H1 (cell line): ENCODE results near the gene DLX2. TPM values are rescaled to one million over a fixed set of nuclear protein-coding genes. Genes with fewer than 3 reads are reported as not detected.

Source experiments
- CTCF ChIA-PET: fragments of 300-600 bp; sonication (Branson Sonifier 250); formaldehyde crosslinking; loops from one replicate; lab custom pipeline; 2021; ENCODE audit not compliant: partially characterized antibody; lab: Charles Lee
- POLR2A ChIA-PET: fragments of 300-600 bp; sonication (Branson Sonifier 250); formaldehyde crosslinking; loops from one replicate; lab custom pipeline; 2021; ENCODE audit warnings: inconsistent platforms; ENCODE audit not compliant: partially characterized antibody; lab: Charles Lee
- DNase-seq, 2 experiments: peaks; one replicate each; pipeline versions ENCODE4 v3.0.0 to v3.0.0-alpha.2; 2010 to 2022; ENCODE audit warnings: low spot score in 2 of 2, low read depth in 1 of 2, mixed read lengths in 1 of 2
- FAIRE-seq: peaks from 2 replicates; lab custom pipeline; 2011; peaks lifted over from hg19 to GRCh38; lab: Jason Lieb, UNC
- H2AFZ ChIP-seq: 2 replicates; pipeline ENCODE4 v1.8.1; 2012; ENCODE audit warnings: low read length, inconsistent platforms
- H2AK5ac ChIP-seq: 2 replicates; pipeline ENCODE4 v1.6.1; 2013; ENCODE audit warnings: low read depth, low read length
- H2BK120ac ChIP-seq: replicated peaks from 2 replicates; pipeline ENCODE3; 2013; ENCODE audit warnings: low read depth, low read length, inconsistent platforms
- H2BK12ac ChIP-seq: 2 replicates; pipeline ENCODE4 v1.6.1; 2013; ENCODE audit warnings: low read depth, low read length
- H2BK15ac ChIP-seq: 2 replicates; pipeline ENCODE4 v1.6.1; 2013; ENCODE audit warnings: low read length
- H2BK20ac ChIP-seq: 2 replicates; pipeline ENCODE4 v1.6.1; 2013; ENCODE audit warnings: low read length
- H2BK5ac ChIP-seq: 2 replicates; pipeline ENCODE4 v1.6.1; 2013; ENCODE audit warnings: low read depth, low read length
- H3K14ac ChIP-seq: 2 replicates; pipeline ENCODE4 v1.6.1; 2013; ENCODE audit warnings: inconsistent platforms; ENCODE audit not compliant: insufficient read length
- H3K18ac ChIP-seq: 2 replicates; pipeline ENCODE4 v1.6.1; 2013; ENCODE audit warnings: low read length; ENCODE audit errors: extremely low read depth
- H3K23ac ChIP-seq: 2 replicates; pipeline ENCODE4 v1.6.1; 2013; ENCODE audit warnings: inconsistent platforms; ENCODE audit not compliant: insufficient read length
- H3K23me2 ChIP-seq: 2 replicates; pipeline ENCODE4 v1.6.1; 2013; ENCODE audit warnings: low read depth, low read length
- H3K27ac ChIP-seq: 2 replicates; pipeline ENCODE4 v1.6.1; 2011; ENCODE audit warnings: low read depth, low read length, inconsistent platforms
- H3K27me3 ChIP-seq, 4 experiments: replicated peaks in 1 of 4; 1 replicate in 1 of 4; 2 replicates in 3 of 4; pipeline versions ENCODE4 v1.6.1 to v1.8.1; 2011 to 2013; ENCODE audit warnings: low read length in 3 of 4, mild to moderate bottlenecking in 3 of 4, inconsistent platforms in 2 of 4, mixed read lengths in 2 of 4, moderate library complexity in 1 of 4; ENCODE audit not compliant: control insufficient read depth in 3 of 4, insufficient read depth in 3 of 4; ENCODE audit errors: extremely low read depth in 1 of 4
- H3K36me3 ChIP-seq, 4 experiments: 2 replicates each; pipeline versions ENCODE4 v1.6.1 to v1.8.1; 2011 to 2013; ENCODE audit warnings: mild to moderate bottlenecking in 4 of 4, low read length in 3 of 4, moderate library complexity in 2 of 4, control low read depth in 1 of 4, inconsistent platforms in 1 of 4; ENCODE audit not compliant: insufficient read depth in 4 of 4, control insufficient read depth in 2 of 4
- H3K4ac ChIP-seq: replicated peaks from 2 replicates; pipeline ENCODE3; 2013; ENCODE audit warnings: low read length, low read depth, mixed read lengths, inconsistent platforms; ENCODE audit not compliant: insufficient read length
- H3K4me1 ChIP-seq, 4 experiments: replicated peaks in 1 of 4; 1 replicate in 1 of 4; 2 replicates in 3 of 4; pipeline versions ENCODE4 v1.6.1 to v1.8.1; 2011 to 2013; ENCODE audit warnings: low read length in 3 of 4, inconsistent platforms in 2 of 4, mixed read lengths in 1 of 4; ENCODE audit not compliant: insufficient read depth in 4 of 4, control insufficient read depth in 3 of 4
- H3K4me2 ChIP-seq, 2 experiments: 2 replicates each; pipeline versions ENCODE4 v1.6.1 to v1.8.1; 2011 to 2013; ENCODE audit warnings: low read depth in 2 of 2, low read length in 2 of 2, control low read depth in 1 of 2, inconsistent platforms in 1 of 2, mild to moderate bottlenecking in 1 of 2; ENCODE audit not compliant: insufficient read depth in 1 of 2
- H3K4me3 ChIP-seq, 4 experiments: fragments of 200-600, 300-600 bp in 1 of 4; sonication (generic), shearing (Covaris generic), sonication (Bioruptor Twin) in 1 of 4; 2 replicates each; pipeline versions ENCODE4 v1.5.1 to v1.8.1; 2011 to 2016; ENCODE audit warnings: low read length in 4 of 4, low read depth in 3 of 4, control low read depth in 2 of 4, inconsistent platforms in 2 of 4, mild to moderate bottlenecking in 2 of 4, mixed read lengths in 1 of 4, moderate library complexity in 1 of 4; ENCODE audit not compliant: insufficient read depth in 2 of 4; ENCODE audit errors: extremely low read depth in 1 of 4
- H3K56ac ChIP-seq: replicated peaks from 2 replicates; pipeline ENCODE3; 2013; ENCODE audit warnings: low read depth, mild to moderate bottlenecking, mixed read lengths, low read length, inconsistent platforms; ENCODE audit not compliant: insufficient read length
- H3K79me1 ChIP-seq: 2 replicates; pipeline ENCODE4 v1.6.1; 2013; ENCODE audit warnings: low read depth, low read length, control low read depth
- H3K79me2 ChIP-seq, 2 experiments: 2 replicates each; pipeline versions ENCODE4 v1.6.1 to v1.8.1; 2012 to 2013; ENCODE audit warnings: low read length in 2 of 2, mild to moderate bottlenecking in 2 of 2, inconsistent platforms in 1 of 2; ENCODE audit not compliant: insufficient read depth in 2 of 2, control insufficient read depth in 1 of 2
- H3K9ac ChIP-seq, 4 experiments: replicated peaks in 1 of 4; 1 replicate in 1 of 4; 2 replicates in 3 of 4; pipeline versions ENCODE4 v1.6.1 to v1.8.1; 2011 to 2013; ENCODE audit warnings: low read depth in 3 of 4, low read length in 3 of 4, control low read depth in 2 of 4, mild to moderate bottlenecking in 2 of 4, moderate library complexity in 2 of 4, inconsistent platforms in 1 of 4; ENCODE audit errors: extremely low read depth in 1 of 4
- H3K9me3 ChIP-seq, 2 experiments: 2 replicates each; pipeline versions ENCODE4 v1.6.1 to v1.8.1; 2012 to 2013; ENCODE audit warnings: mild to moderate bottlenecking in 2 of 2, moderate library complexity in 2 of 2, control low read depth in 1 of 2, inconsistent platforms in 1 of 2, low read depth in 1 of 2, low read length in 1 of 2, mixed read lengths in 1 of 2; ENCODE audit not compliant: insufficient read depth in 2 of 2
- H4K20me1 ChIP-seq, 2 experiments: replicated peaks in 1 of 2; 2 replicates each; pipeline versions ENCODE3 to v1.8.1; 2011 to 2013; ENCODE audit warnings: inconsistent platforms in 2 of 2, low read length in 2 of 2, mild to moderate bottlenecking in 1 of 2; ENCODE audit not compliant: insufficient read depth in 2 of 2, control insufficient read depth in 1 of 2
- H4K5ac ChIP-seq: 2 replicates; pipeline ENCODE4 v1.6.1; 2013; ENCODE audit warnings: low read length, low read depth, mixed read lengths, inconsistent platforms; ENCODE audit not compliant: insufficient read length
- H4K8ac ChIP-seq: 2 replicates; pipeline ENCODE4 v1.8.0; 2013; ENCODE audit warnings: mild to moderate bottlenecking, moderate library complexity, low read length, inconsistent platforms; ENCODE audit not compliant: insufficient read depth; ENCODE audit errors: extremely low read depth
- H4K91ac ChIP-seq: replicated peaks from 2 replicates; pipeline ENCODE3; 2013; ENCODE audit warnings: low read length, mixed read lengths, inconsistent platforms; ENCODE audit not compliant: insufficient read length
- MAX ChIP-seq: IDR thresholded peaks from 2 replicates; pipeline ENCODE4 v1.6.1; 2012; ENCODE audit warnings: inconsistent platforms
- RBBP5 ChIP-seq: IDR thresholded peaks from 2 replicates; pipeline ENCODE4 v1.7.1; 2012; ENCODE audit warnings: low read depth, mild to moderate bottlenecking, inconsistent platforms, low read length, moderate library complexity, borderline replicate concordance
- SIRT6 ChIP-seq: IDR thresholded peaks from one replicate; pipeline ENCODE4 v1.7.1; 2012; ENCODE audit warnings: low read length, inconsistent platforms
- WGBS, 2 experiments: shearing (Covaris generic) in 1 of 2; methylation state at CpG; one replicate each; pipeline versions ENCODE4 v1.1.6 to v1.1.7; 2013 to 2015; ENCODE audit warnings: low lambda C conversion rate in 2 of 2, mixed read lengths in 2 of 2, inconsistent platforms in 1 of 2, low coverage in 1 of 2, missing lambda C conversion rate in 1 of 2; ENCODE audit not compliant: insufficient replicate concordance in 2 of 2, insufficient coverage in 1 of 2, insufficient read length in 1 of 2; ENCODE audit errors: extremely low coverage in 1 of 2, missing lambda C conversion rate in 1 of 2; 5-methylcytosine and 5-hydroxymethylcytosine counted together
- polyA plus RNA-seq, 7 experiments: library from polyadenylated mRNA; depleted of rRNA in 3 of 7; stranded (reverse) in 5 of 7; unstranded in 2 of 7; fragments of >200 nt in 5 of 7; fragments of 200-250 nt in 2 of 7; gene quantifications; 1 replicate in 5 of 7; 2 replicates in 1 of 7; 4 replicates in 1 of 7; pipeline versions ENCODE4 v1.2.1 to v1.2.3, GENCODE V29; 2011 to 2013; ENCODE audit warnings: missing spikeins in 2 of 7, mixed read lengths in 2 of 7
- total RNA-seq: library from RNA; stranded (reverse); fragmentation: NEBNext Ultra II Directional; extraction: Animal tissue kit (Norgen Biotek cat#: 25700); gene quantifications from 2 replicates; pipeline ENCODE4 v1.2.1, GENCODE V29; 2021

Gene DLX2
- total and polyA plus RNA-seq, 2 of the 8 experiments (the other 6 are each of a cell fraction or from before 2014, with no cell fraction given) = 0.45 TPM; not detected in 1

DNA sequence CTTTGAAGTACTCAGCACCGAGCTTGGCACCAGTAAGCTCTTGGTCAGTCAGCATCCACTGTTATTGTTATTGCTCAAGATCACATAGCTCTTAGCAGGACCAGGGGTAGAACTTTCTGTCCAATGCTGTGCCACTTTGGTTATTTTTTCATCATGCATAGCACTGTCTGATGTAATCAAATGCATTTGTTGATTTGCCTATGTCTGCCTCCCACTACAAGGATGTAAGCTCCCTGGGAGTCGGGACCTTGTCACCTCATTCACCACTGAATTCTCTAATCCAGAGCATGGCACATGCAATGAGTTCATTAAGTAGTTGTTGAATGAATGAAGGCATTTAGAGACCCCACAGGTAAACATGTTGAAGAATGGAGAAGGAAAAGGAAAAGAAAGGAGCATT, 46.4 kb downstream of the DLX2 start:
- WGBS, 2 experiments = 88% methylated on average over 2 of the region's 2 CpGs; no CpG with 5 or more reads in 1 of the 2 experiments
- Histone ChIP-seq H3K9ac (0 out of 7 replicates have a peak overlapping the region, but pooled peaks of 1 of the 4 experiments have one; percentile 31), H4K8ac (no peak overlapping the region), H3K27ac (no peak overlapping the region), H3K79me1 (no peaks in the 10 kb centered on the region), H3K18ac (no peak overlapping the region), H2AK5ac (no peak overlapping the region), H2BK5ac (no peak overlapping the region), H2AFZ (no peak overlapping the region), H3K4ac (no peak overlapping the region), H4K5ac (no peak overlapping the region), H3K4me2 (no peak overlapping the region), H3K23me2 (no peaks in the 10 kb centered on the region), H2BK120ac (no peak overlapping the region), H2BK20ac (no peak overlapping the region), H3K9me3 (no peaks in the 10 kb centered on the region), H3K36me3 (no peaks in the 10 kb centered on the region), H3K23ac (no peak overlapping the region), H2BK12ac (no peak overlapping the region), H4K91ac (no peak overlapping the region), H3K56ac (no peak overlapping the region), H3K4me3 (no peak overlapping the region), H3K14ac (no peak overlapping the region), H3K27me3 (no peaks in the 10 kb centered on the region), H2BK15ac (no peak overlapping the region), H3K4me1 (no peaks in the 10 kb centered on the region), H4K20me1 (no peaks in the 10 kb centered on the region), H3K79me2 (no peaks in the 10 kb centered on the region)
- FAIRE-seq = no peak
- POLR2A ChIA-PET = interaction anchor here (1.0 kb wide), 1 partner anchor 56 kb away, joined by 4 read pairs; no protein-coding TSS in a partner anchor
- DNase-seq = no peak
- CTCF ChIA-PET = interaction anchor here (1.1 to 1.9 kb wide), 3 partner anchors 17 to 50 kb away, joined by 4 to 6 read pairs (median 5); no protein-coding TSS in a partner anchor
- TF ChIP-seq MAX (no peak), RBBP5 (no peak), SIRT6 (no peak)
